NCI-H524 (cell line): ENCODE measurements around the gene KCNQ1.
A peak's percentile ranks its signal among the peaks of the same experiment; 100 is the strongest.

Experiments
- DNase-seq, 2 experiments: peaks; one replicate each; lab custom pipeline; 2025; lab: John Stamatoyannopoulos, UW

Gene KCNQ1

GRCh38 chr11:2778630-2779498 lies 334.1 kb downstream of the KCNQ1 start:
- DNase-seq = peak; percentile 78 to 86

GRCh38 chr11:2779499-2779980 lies 334.7 kb downstream of the KCNQ1 start:
- DNase-seq = no peak

- DNase-seq = no peak
Observed at GRCh38 chr11:2779981-2780849, 335.4 kb downstream of the KCNQ1 start.

- no peak for DNase-seq
Observed at GRCh38 chr11:2780850-2781407, 336.1 kb downstream of the KCNQ1 start.

- DNase-seq = no peak
Observed at GRCh38 chr11:2781408-2782274, 336.8 kb downstream of the KCNQ1 start.

DNA sequence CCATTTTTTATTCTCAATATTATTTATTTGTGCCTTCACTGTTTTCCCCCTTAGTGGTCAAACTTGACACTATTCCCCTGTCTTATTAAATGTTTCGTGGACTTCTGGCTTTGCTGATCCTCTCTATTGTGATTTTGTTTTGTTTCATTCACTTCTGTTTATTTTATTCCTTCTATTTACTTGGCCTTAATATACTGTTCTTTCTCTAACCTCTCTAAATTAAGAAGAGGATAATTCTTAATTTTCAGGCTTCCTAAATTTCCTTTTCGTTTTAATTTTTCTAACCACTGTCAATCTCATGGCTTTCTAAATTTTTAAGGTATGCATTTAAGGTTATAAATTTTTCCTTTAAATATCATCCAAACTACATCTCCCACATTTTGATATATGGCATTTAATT lies 338.0 kb downstream of the KCNQ1 start:
- DNase-seq = no peak

GRCh38 chr11:2783536-2784082 lies 338.8 kb downstream of the KCNQ1 start:
- no peak for DNase-seq

- DNase-seq = no peak
Observed at GRCh38 chr11:2787816-2788167, 343.0 kb downstream of the KCNQ1 start.

GRCh38 chr11:2788168-2789071 lies 343.6 kb downstream of the KCNQ1 start:
- no peak for DNase-seq

DNA sequence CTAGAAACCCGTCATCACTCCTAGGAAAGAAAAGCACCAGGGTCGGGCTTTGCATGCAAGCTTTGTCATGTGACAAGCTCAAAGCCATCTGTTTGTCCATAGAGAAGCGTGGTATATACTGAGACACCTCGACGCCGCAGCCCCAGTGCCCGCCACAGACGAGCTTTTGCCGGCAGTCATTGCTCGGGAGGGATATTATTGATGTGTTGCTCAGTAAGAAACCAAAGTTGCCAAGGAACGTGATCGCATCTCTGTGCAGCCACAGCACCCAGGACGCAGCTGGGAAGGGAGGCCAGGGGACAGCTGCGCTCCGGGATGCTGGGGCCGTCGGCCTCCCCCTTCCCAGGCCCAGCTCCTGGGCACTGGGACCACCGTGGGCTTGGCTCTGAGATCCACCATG lies 344.5 kb downstream of the KCNQ1 start:
- no peak for DNase-seq

GRCh38 chr11:2789791-2790567 lies 345.2 kb downstream of the KCNQ1 start:
- DNase-seq = no peak

DNA sequence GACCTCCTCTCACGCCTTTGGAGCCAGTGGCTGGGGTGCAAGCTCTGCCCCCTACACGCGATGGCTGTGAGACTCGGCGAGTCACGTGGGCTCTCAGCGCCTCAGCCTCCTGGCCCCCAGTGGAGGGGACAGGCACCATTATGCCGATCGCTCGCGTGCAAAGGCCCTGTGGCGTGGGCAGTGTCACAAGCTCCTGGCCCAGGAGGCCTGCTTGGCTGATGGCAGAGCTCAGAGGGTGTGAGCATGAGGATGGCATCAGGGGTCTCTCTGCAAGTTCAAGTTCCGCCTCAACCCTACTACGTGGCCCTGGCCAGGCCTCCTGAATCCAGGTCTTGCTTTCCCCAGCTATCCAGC lies 345.7 kb downstream of the KCNQ1 start:
- no peak for DNase-seq

- DNase-seq = no peak
Observed at GRCh38 chr11:2791139-2791520, 346.3 kb downstream of the KCNQ1 start.

DNA sequence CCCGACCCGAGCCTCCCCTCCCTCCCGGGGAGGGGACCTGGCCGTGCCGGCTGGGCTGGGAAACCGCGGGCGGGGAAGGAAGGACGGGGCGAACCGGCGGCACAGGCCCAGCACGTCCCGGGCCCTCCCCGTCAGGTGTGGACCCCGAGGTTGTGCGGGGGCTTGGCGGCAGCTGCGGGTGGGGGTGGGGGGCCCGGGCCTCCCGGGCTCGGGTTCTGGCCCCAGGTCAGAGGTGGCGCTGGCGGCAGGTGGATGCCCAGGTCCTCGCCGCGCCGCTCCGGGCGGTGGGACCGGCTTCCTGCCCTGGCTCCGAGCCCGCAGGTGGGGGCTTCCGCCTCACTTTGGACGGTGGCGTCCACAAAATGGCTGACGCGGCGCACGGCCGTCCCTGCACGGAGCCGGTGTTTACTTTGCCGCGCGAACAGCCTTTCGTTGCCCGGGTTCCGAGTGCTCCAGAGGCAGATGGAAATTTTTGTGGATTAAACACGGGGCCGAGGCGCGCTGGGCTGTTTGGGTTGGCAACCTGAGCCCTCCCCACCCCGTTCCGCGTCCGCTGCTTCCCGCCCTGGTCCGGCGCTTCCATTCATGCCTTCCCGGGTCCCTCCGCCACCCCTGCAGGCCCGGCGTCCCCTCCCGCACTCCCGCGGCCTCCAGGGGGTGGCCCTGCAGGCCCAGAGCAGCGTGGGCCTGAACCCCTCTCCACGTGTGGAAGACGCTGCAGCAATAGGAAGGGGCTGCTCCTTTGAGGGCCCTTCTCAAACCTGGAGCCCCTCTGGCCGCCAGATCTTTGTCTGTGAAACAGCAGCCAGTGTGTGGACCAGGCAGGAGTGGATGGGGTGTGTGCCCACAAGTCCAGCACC lies 346.9 kb downstream of the KCNQ1 start:
- DNase-seq = no peak

GRCh38 chr11:2792381-2793250 lies 347.8 kb downstream of the KCNQ1 start:
- DNase-seq = no peak

DNA sequence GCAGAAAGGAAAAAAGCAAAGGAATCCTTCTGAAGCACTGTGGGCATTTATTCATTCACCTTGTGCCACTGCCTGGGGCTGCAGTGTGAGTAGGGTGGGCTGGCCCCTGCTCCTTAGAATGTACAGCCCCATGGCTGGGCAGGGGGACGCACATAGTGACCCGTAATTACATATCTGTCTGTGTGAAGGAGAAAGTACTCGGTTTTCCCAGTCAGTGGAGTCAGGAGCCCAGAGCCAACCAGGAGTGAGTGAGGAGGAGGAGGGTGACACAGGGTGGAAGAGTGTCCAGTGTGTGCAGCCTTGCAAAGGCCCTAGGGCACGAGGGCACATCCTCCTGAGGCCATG lies 348.9 kb downstream of the KCNQ1 start:
- no peak for DNase-seq

GRCh38 chr11:2794046-2794967 lies 349.5 kb downstream of the KCNQ1 start:
- no peak for DNase-seq
